ENCODE results near the gene H1-8. TPM values are rescaled to one million over a fixed set of nuclear protein-coding genes. Genes with fewer than 3 reads are reported as not detected.

H1-8 gene
- total RNA-seq, 2 experiments from 2014 or later: not detected

GRCh38 chr3:129558772-129559564 is 16.0 kb downstream of the H1-8 start:
- no peak for ATAC-seq (ENCODE audit: low read depth)
- Mint-ChIP-seq H3K9me3 (no peaks in the 10 kb centered on the region), H3K4me3 (no peak overlapping the region), H3K27me3 (peaks cover 11% of the 10 kb centered on the region), H3K27ac (no peak overlapping the region), H3K4me1 (peaks cover 4% of the 10 kb centered on the region), H3K36me3 (no peaks in the 10 kb centered on the region)
- DNase-seq: no peak
- POLR2A ChIA-PET: no interaction called here

GRCh38 chr3:129559565-129560079 is 16.6 kb downstream of the H1-8 start:
- Mint-ChIP-seq H3K27ac (no peak overlapping the region), H3K9me3 (no peaks in the 10 kb centered on the region), H3K27me3 (peaks cover 5% of the 10 kb centered on the region), H3K4me3 (no peak overlapping the region), H3K36me3 (no peaks in the 10 kb centered on the region), H3K4me1 (peaks cover 2% of the 10 kb centered on the region)
- POLR2A ChIA-PET: no interaction called here
- ATAC-seq (ENCODE audit: low read depth) (no peak), DNase-seq (no peak)

- no peak for ATAC-seq (ENCODE audit: low read depth)
- no peak overlapping the region for H3K27ac Mint-ChIP-seq
Observed at GRCh38 chr3:129560269-129560787, 17.4 kb downstream of the H1-8 start.

GRCh38 chr3:129560911-129561594 is 18.1 kb downstream of the H1-8 start:
- H3K9me3 Mint-ChIP-seq: no peaks in the 10 kb centered on the region
- DNase-seq (no peak), ATAC-seq (ENCODE audit: low read depth) (no peak)
- no peak overlapping the region for H3K4me3 Mint-ChIP-seq
- H3K4me1 Mint-ChIP-seq: peaks cover 2% of the 10 kb centered on the region
- POLR2A ChIA-PET: interaction anchor here (0.6 kb wide), 1 partner anchor 189 kb away, joined by 4 read pairs; no protein-coding TSS in a partner anchor
- no peak overlapping the region for H3K27ac Mint-ChIP-seq
- H3K36me3 Mint-ChIP-seq: no peaks in the 10 kb centered on the region
- no peaks in the 10 kb centered on the region for H3K27me3 Mint-ChIP-seq

More at GRCh38 chr3:129560269-129560787, 17.4 kb downstream of the H1-8 start:
- Mint-ChIP-seq H3K9me3 (no peaks in the 10 kb centered on the region), H3K27me3 (no peaks in the 10 kb centered on the region), H3K4me1 (peaks cover 2% of the 10 kb centered on the region), H3K4me3 (no peak overlapping the region), H3K36me3 (no peaks in the 10 kb centered on the region)
- no peak for DNase-seq
- POLR2A ChIA-PET: no interaction called here

GRCh38 chr3:129561619-129562248 is 18.8 kb downstream of the H1-8 start:
- DNase-seq: no peak

GRCh38 chr3:129562803-129563202 is 19.8 kb downstream of the H1-8 start:
- no peak for DNase-seq
- Mint-ChIP-seq H3K4me1 (peaks cover 2% of the 10 kb centered on the region), H3K27ac (no peak overlapping the region), H3K36me3 (no peaks in the 10 kb centered on the region), H3K9me3 (no peaks in the 10 kb centered on the region), H3K27me3 (no peaks in the 10 kb centered on the region), H3K4me3 (no peak overlapping the region)
- no peak for ATAC-seq (ENCODE audit: low read depth)
- POLR2A ChIA-PET: no interaction called here

More at GRCh38 chr3:129561619-129562248, 18.8 kb downstream of the H1-8 start:
- ATAC-seq (ENCODE audit: low read depth): no peak
- Mint-ChIP-seq H3K36me3 (no peaks in the 10 kb centered on the region), H3K27me3 (no peaks in the 10 kb centered on the region), H3K4me3 (no peak overlapping the region), H3K27ac (no peak overlapping the region), H3K4me1 (peaks cover 2% of the 10 kb centered on the region), H3K9me3 (no peaks in the 10 kb centered on the region)
- POLR2A ChIA-PET: interaction anchor here (0.6 kb wide), 1 partner anchor 189 kb away, joined by 4 read pairs; no protein-coding TSS in a partner anchor

- no peak for ATAC-seq (ENCODE audit: low read depth)
- Mint-ChIP-seq H3K4me1 (peaks cover 2% of the 10 kb centered on the region), H3K9me3 (no peaks in the 10 kb centered on the region), H3K27ac (no peak overlapping the region), H3K27me3 (no peaks in the 10 kb centered on the region), H3K36me3 (no peaks in the 10 kb centered on the region), H3K4me3 (no peak overlapping the region)
- POLR2A ChIA-PET: no interaction called here
- DNase-seq: no peak
Observed at GRCh38 chr3:129563332-129563731, 20.4 kb downstream of the H1-8 start.

- POLR2A ChIA-PET: no interaction called here
- DNase-seq: no peak
- no peaks in the 10 kb centered on the region for H3K36me3 Mint-ChIP-seq
- no peak for ATAC-seq (ENCODE audit: low read depth)
- H3K4me3 Mint-ChIP-seq: no peak overlapping the region
- H3K4me1 Mint-ChIP-seq: peaks cover 2% of the 10 kb centered on the region
- H3K27me3 Mint-ChIP-seq: no peaks in the 10 kb centered on the region
- no peak overlapping the region for H3K27ac Mint-ChIP-seq
- H3K9me3 Mint-ChIP-seq: no peaks in the 10 kb centered on the region
Observed at GRCh38 chr3:129563850-129564535, 21.0 kb downstream of the H1-8 start.

- POLR2A ChIA-PET: no interaction called here
- no peaks in the 10 kb centered on the region for H3K9me3 Mint-ChIP-seq
- DNase-seq (no peak), ATAC-seq (ENCODE audit: low read depth) (no peak)
- H3K27ac Mint-ChIP-seq: no peak overlapping the region
- H3K4me3 Mint-ChIP-seq: no peak overlapping the region
- H3K4me1 Mint-ChIP-seq: peaks cover 2% of the 10 kb centered on the region
- no peaks in the 10 kb centered on the region for H3K36me3 Mint-ChIP-seq
- peaks cover 2% of the 10 kb centered on the region for H3K27me3 Mint-ChIP-seq
Observed at GRCh38 chr3:129564981-129565644, 22.1 kb downstream of the H1-8 start.

GRCh38 chr3:129565902-129566301 is 22.9 kb downstream of the H1-8 start:
- Mint-ChIP-seq H3K4me3 (no peak overlapping the region), H3K9me3 (no peaks in the 10 kb centered on the region), H3K36me3 (no peaks in the 10 kb centered on the region), H3K27me3 (peaks cover 2% of the 10 kb centered on the region), H3K27ac (no peak overlapping the region), H3K4me1 (no peaks in the 10 kb centered on the region)
- ATAC-seq (ENCODE audit: low read depth): no peak
- no peak for DNase-seq
- POLR2A ChIA-PET: no interaction called here

GRCh38 chr3:129567176-129567705 is 24.3 kb downstream of the H1-8 start:
- DNase-seq (no peak), ATAC-seq (ENCODE audit: low read depth) (no peak)
- Mint-ChIP-seq H3K27ac (no peak overlapping the region), H3K9me3 (no peaks in the 10 kb centered on the region), H3K27me3 (peaks cover 2% of the 10 kb centered on the region), H3K4me1 (no peaks in the 10 kb centered on the region), H3K36me3 (no peaks in the 10 kb centered on the region), H3K4me3 (no peak overlapping the region)
- POLR2A ChIA-PET: interaction anchor here (0.6 kb wide), 1 partner anchor 47 kb away, joined by 3 read pairs; no protein-coding TSS in a partner anchor

GRCh38 chr3:129567939-129568338 is 25.0 kb downstream of the H1-8 start:
- peaks cover 2% of the 10 kb centered on the region for H3K27me3 Mint-ChIP-seq
- H3K27ac Mint-ChIP-seq: no peak overlapping the region
- no peak for ATAC-seq (ENCODE audit: low read depth)
- H3K4me3 Mint-ChIP-seq: no peak overlapping the region
- no peaks in the 10 kb centered on the region for H3K9me3 Mint-ChIP-seq
- no peaks in the 10 kb centered on the region for H3K4me1 Mint-ChIP-seq
- DNase-seq: no peak
- POLR2A ChIA-PET: interaction anchor here (0.6 to 1.1 kb wide), 2 partner anchors 18 to 46 kb away, joined by 3 read pairs; no protein-coding TSS in a partner anchor
- H3K36me3 Mint-ChIP-seq: no peaks in the 10 kb centered on the region

Data from activated naive CD8-positive, alpha-beta T cell treated with anti-CD3 and anti-CD28 coated beads, Interleukin-2, amount 10 ng/mL, durations not matched to agents 7 days and 5 days (primary cell).